ENCODE measurements around the gene OR4M1.
"Not testable (repeated sequence)": the region's sequence is repeated elsewhere in the genome, so short reads cannot be mapped to it uniquely, and the experiment has no call there.

OR4M1 gene

GRCh38 chr14:19773204-19773603 is at the start of gene OR4M1:
Gene OR4M1, plus strand, starts transcription at chr14:19773504. Its CDS starts 6,819 bp downstream, at chr14:19780323.
- H3K4me3 ChIP-seq (ENCODE audit: low read length); H3K4me2 ChIP-seq (ENCODE audit: low read length); H4K20me1 ChIP-seq (ENCODE audit: control insufficient read depth, insufficient read depth, low read depth, low read length); H3F3A ChIP-seq (ENCODE audit: control insufficient read depth, insufficient read depth); H3K4me1 ChIP-seq (ENCODE audit: control insufficient read depth, low read length); H3K79me2 ChIP-seq (ENCODE audit: control insufficient read depth, low read length); H3K27me3 ChIP-seq (ENCODE audit: control insufficient read depth, low read length); H3K36me3 ChIP-seq (ENCODE audit: control insufficient read depth, low read length); H3K9me2 ChIP-seq (replicated peaks; ENCODE audit: control insufficient read depth, low read length); H3K27ac ChIP-seq (ENCODE audit: low read depth, low read length): not testable (repeated sequence)
- H3K9me3 ChIP-seq (ENCODE audit: control insufficient read depth, insufficient read depth, low read length), result peaks cover 11% of the 10 kb centered on the region

DNA sequence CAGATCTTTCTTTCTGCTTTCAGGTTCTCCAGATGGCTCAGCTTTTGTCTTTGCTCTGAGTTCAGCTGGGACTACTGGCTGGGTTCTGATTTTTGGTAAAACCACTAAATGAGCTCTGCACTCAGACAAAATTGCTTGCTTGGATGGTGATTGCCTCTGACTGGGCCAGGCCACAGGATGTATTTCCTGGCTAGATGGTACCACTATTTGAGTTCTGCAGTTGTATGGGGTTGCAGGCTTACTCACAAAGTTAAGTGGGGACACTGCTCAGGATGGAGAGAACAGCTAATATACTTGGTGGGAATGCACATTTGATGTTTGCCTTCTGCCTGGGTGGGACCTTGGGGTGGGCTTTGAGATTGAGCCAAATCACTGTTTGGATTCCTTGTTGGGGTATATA is 43.9 kb upstream of the OR4M1 start:
- no peaks in the 10 kb centered on the region for H4K20me1 ChIP-seq (ENCODE audit: control insufficient read depth, insufficient read depth, low read depth, low read length)
- H3K4me3 ChIP-seq (ENCODE audit: low read length), result no peak overlapping the region
- H3F3A ChIP-seq (ENCODE audit: control insufficient read depth, insufficient read depth), result no peaks in the 10 kb centered on the region
- H3K27ac ChIP-seq (ENCODE audit: low read depth, low read length), result no peak overlapping the region
- H3K79me2 ChIP-seq (ENCODE audit: control insufficient read depth, low read length), result no peaks in the 10 kb centered on the region
- H3K4me2 ChIP-seq (ENCODE audit: low read length), result no peak overlapping the region
- H3K9me2 ChIP-seq (replicated peaks; ENCODE audit: control insufficient read depth, low read length), result no peaks in the 10 kb centered on the region
- H3K36me3 ChIP-seq (ENCODE audit: control insufficient read depth, low read length), result no peaks in the 10 kb centered on the region
- H3K4me1 ChIP-seq (ENCODE audit: control insufficient read depth, low read length), result no peaks in the 10 kb centered on the region
- H3K27me3 ChIP-seq (ENCODE audit: control insufficient read depth, low read length), result no peaks in the 10 kb centered on the region
- no peaks in the 10 kb centered on the region for H3K9me3 ChIP-seq (ENCODE audit: control insufficient read depth, insufficient read depth, low read length)
- no peak for TF ChIP-seq EZH2phosphoT487 (IDR thresholded peaks at IDR 0.05; ENCODE audit: borderline replicate concordance, low read length)
- no peak for TF ChIP-seq CTCF (IDR thresholded peaks at IDR 0.05; ENCODE audit: low read depth, low read length, poor library complexity, severe bottlenecking)

GRCh38 chr14:19729763-19730162 is 43.5 kb upstream of the OR4M1 start:
- H3K4me3 ChIP-seq (ENCODE audit: low read length), result no peak overlapping the region
- no peaks in the 10 kb centered on the region for H4K20me1 ChIP-seq (ENCODE audit: control insufficient read depth, insufficient read depth, low read depth, low read length)
- H3K79me2 ChIP-seq (ENCODE audit: control insufficient read depth, low read length), result no peaks in the 10 kb centered on the region
- no peak for TF ChIP-seq EZH2phosphoT487 (IDR thresholded peaks at IDR 0.05; ENCODE audit: borderline replicate concordance, low read length)
- no peak for TF ChIP-seq CTCF (IDR thresholded peaks at IDR 0.05; ENCODE audit: low read depth, low read length, poor library complexity, severe bottlenecking)
- H3F3A ChIP-seq (ENCODE audit: control insufficient read depth, insufficient read depth), result no peaks in the 10 kb centered on the region
- no peaks in the 10 kb centered on the region for H3K4me1 ChIP-seq (ENCODE audit: control insufficient read depth, low read length)
- H3K9me3 ChIP-seq (ENCODE audit: control insufficient read depth, insufficient read depth, low read length), result no peaks in the 10 kb centered on the region
- no peak overlapping the region for H3K27ac ChIP-seq (ENCODE audit: low read depth, low read length)
- H3K27me3 ChIP-seq (ENCODE audit: control insufficient read depth, low read length), result no peaks in the 10 kb centered on the region
- H3K36me3 ChIP-seq (ENCODE audit: control insufficient read depth, low read length), result no peaks in the 10 kb centered on the region
- H3K4me2 ChIP-seq (ENCODE audit: low read length), result no peak overlapping the region
- no peaks in the 10 kb centered on the region for H3K9me2 ChIP-seq (replicated peaks; ENCODE audit: control insufficient read depth, low read length)

GRCh38 chr14:19733893-19734292 is 39.4 kb upstream of the OR4M1 start:
- not testable (repeated sequence) for H4K20me1 ChIP-seq (ENCODE audit: control insufficient read depth, insufficient read depth, low read depth, low read length); H3F3A ChIP-seq (ENCODE audit: control insufficient read depth, insufficient read depth); H3K79me2 ChIP-seq (ENCODE audit: control insufficient read depth, low read length); H3K9me2 ChIP-seq (replicated peaks; ENCODE audit: control insufficient read depth, low read length); H3K27ac ChIP-seq (ENCODE audit: low read depth, low read length); H3K4me3 ChIP-seq (ENCODE audit: low read length); H3K4me1 ChIP-seq (ENCODE audit: control insufficient read depth, low read length); H3K9me3 ChIP-seq (ENCODE audit: control insufficient read depth, insufficient read depth, low read length); H3K27me3 ChIP-seq (ENCODE audit: control insufficient read depth, low read length); H3K4me2 ChIP-seq (ENCODE audit: low read length); H3K36me3 ChIP-seq (ENCODE audit: control insufficient read depth, low read length)
